ENCODE results near the gene KLF16. TPM values are rescaled to one million over a fixed set of nuclear protein-coding genes. Genes with fewer than 3 reads are reported as not detected.
A peak's percentile ranks its signal among the peaks of the same experiment; 100 is the strongest.

The KLF16 gene
- total and polyA plus RNA-seq, 9 of the 15 experiments (the other 6 are each of a cell fraction or from before 2014, with no cell fraction given), result 0.04 to 60.4 (median 6.8) TPM

GRCh38 chr19:1844513-1845124 is 18.8 kb downstream of the KLF16 start:
- no peak for FAIRE-seq
- H3K4me1 ChIP-seq (replicated peaks in 1 of 2; ENCODE audit: control insufficient read depth in 2 of 2, insufficient read depth in 2 of 2, low read length in 2 of 2), result peaks cover 36 to 85% of the 10 kb centered on the region in 2 experiments
- POLR2A ChIA-PET, result interaction anchor here (0.6 to 1.1 kb wide), 2 partner anchors 14 to 1151 kb away, joined by 3 read pairs; no protein-coding TSS in a partner anchor

DNA sequence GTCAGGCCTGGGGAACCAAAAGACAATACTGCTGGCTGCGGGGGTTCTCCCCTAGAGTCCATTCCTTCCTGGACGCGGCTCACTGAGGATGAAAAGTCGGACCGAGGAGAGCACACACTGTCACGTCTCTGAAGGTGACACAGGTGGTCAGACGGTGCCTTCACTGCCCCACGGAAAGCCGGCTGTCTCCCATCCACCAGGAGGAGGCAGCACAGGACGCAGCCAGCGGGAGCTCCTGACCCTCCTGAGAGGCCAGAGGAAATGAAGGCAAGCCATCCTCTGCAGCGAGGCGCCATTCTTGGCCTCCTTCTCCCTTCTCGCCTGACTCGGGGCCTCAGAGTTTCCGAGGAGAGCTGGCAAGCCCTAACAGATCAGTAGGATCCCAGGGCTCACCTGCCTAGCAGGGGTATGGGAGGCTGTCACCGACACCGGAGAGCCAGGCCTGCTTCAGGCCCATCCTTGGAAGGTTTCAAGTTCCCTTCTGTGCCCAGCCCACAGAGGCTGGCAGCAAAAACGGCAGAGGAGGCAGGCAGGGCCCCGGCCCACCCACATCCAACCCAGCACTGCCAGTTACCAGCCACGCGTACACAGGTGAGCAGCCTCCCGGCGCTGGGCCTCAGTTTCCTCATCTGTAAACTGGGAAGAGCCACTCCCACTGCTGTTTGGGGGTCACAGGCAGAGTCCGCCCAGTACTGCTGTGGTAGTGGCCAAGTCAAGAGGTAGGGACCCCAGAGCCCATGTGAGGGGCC is 19.6 kb downstream of the KLF16 start:
- H3K9ac ChIP-seq (ENCODE audit: insufficient read depth in 1 of 2, low read depth in 2 of 2, low read length in 2 of 2), result peak overlapping the region in 1 of 2 experiments; percentile 82; a peak in 2 of 4 replicates
- peaks cover 98% of the 10 kb centered on the region for H3K79me2 ChIP-seq (ENCODE audit: control insufficient read depth, insufficient read depth, low read length)
- DNase-seq (ENCODE audit: extremely low read depth in 1 of 4, low spot score in 3 of 4), result no peak
- ATAC-seq, result no peak
- no peak overlapping the region for H2AFZ ChIP-seq (ENCODE audit: low read depth, low read length)
- peaks cover 63% of the 10 kb centered on the region for H3K36me3 ChIP-seq (ENCODE audit: control insufficient read depth, insufficient read depth, low read length)
- no peak for FAIRE-seq
- H3K4me3 ChIP-seq, result no peak overlapping the region
- H3K27ac ChIP-seq (ENCODE audit: extremely low read depth, low read depth, low read length), result no peak overlapping the region
- 87% methylated on average over 21 of the region's 25 CpGs for WGBS (ENCODE audit: insufficient coverage, low coverage, missing lambda C conversion rate)
- ChIA-PET POLR2A (interaction anchor here (0.6 to 1.6 kb wide), 9 partner anchors 8 to 632 kb away, joined by 3 to 6 read pairs (median 3); partner anchors contain the start of gene GADD45B), CTCF (ENCODE audit: low intra/inter-chr PET ratio) (no interaction called here)
- no peaks in the 10 kb centered on the region for H3K27me3 ChIP-seq (ENCODE audit: control insufficient read depth in 2 of 2, insufficient read depth in 2 of 2, low read length in 2 of 2)
- H4K20me1 ChIP-seq (replicated peaks; ENCODE audit: control insufficient read depth, insufficient read depth, low read length), result peaks cover 69% of the 10 kb centered on the region
- H3K4me2 ChIP-seq (ENCODE audit: insufficient read depth, low read length), result no peak overlapping the region
- H3K9me3 ChIP-seq (replicated peaks; ENCODE audit: control insufficient read depth, insufficient read depth, low read depth, low read length), result no peaks in the 10 kb centered on the region
- BruUV-seq (replicated peaks), result no TSS peak
- in situ Hi-C loops (cut with MboI), result no loop called here
- H3K9me1 ChIP-seq (ENCODE audit: control insufficient read depth, insufficient read depth, low read length), result peaks cover 3% of the 10 kb centered on the region
- H3K4me1 ChIP-seq (replicated peaks in 1 of 2; ENCODE audit: control insufficient read depth in 2 of 2, insufficient read depth in 2 of 2, low read length in 2 of 2), result peaks cover 38 to 91% of the 10 kb centered on the region in 2 experiments
- intact Hi-C loops (cut with micrococcal nuclease), result no loop called here
- peak; percentile 95 for TF ChIP-seq ZBTB33 (CRISPR knock-in tag; IDR thresholded peaks at IDR 0.05)
- 0 out of 2 replicates have a peak, but pooled peaks have one; percentile 33 for TF ChIP-seq POLR2AphosphoS5 (IDR thresholded peaks at IDR 0.05; ENCODE audit: control insufficient read depth, insufficient read depth, low read depth, low read length)
- no peak for TF ChIP-seq MTA1 (IDR thresholded peaks at IDR 0.05; ENCODE audit: borderline replicate concordance)
- no peak for TF ChIP-seq MCM2 (IDR thresholded peaks at IDR 0.05; ENCODE audit: low read depth)
- no peak for TF ChIP-seq NR2C1 (IDR thresholded peaks at IDR 0.05)
- no peak for TF ChIP-seq NR2C1 (tag; IDR thresholded peaks at IDR 0.05)
- peak; percentile 26 to 42 (median 33); a peak in 5 of 6 replicates for TF ChIP-seq CTCF (IDR thresholded peaks at IDR 0.05 in 2 of 3, conservative IDR thresholded peaks at IDR 0.05 in 1 of 3; ENCODE audit: insufficient read depth in 2 of 3, low read depth in 1 of 3, low read length in 3 of 3)

More at GRCh38 chr19:1844513-1845124, 18.8 kb downstream of the KLF16 start:
- CTCF ChIA-PET (ENCODE audit: low intra/inter-chr PET ratio), result no interaction called here
- DNase-seq (ENCODE audit: extremely low read depth in 1 of 4, low spot score in 3 of 4) (no peak), ATAC-seq (no peak)
- peaks cover 65% of the 10 kb centered on the region for H4K20me1 ChIP-seq (replicated peaks; ENCODE audit: control insufficient read depth, insufficient read depth, low read length)
- intact Hi-C loops (cut with micrococcal nuclease) (no loop called here), in situ Hi-C loops (cut with MboI) (no loop called here)
- H3K4me2 ChIP-seq (ENCODE audit: insufficient read depth, low read length), result no peak overlapping the region
- H3K9me3 ChIP-seq (replicated peaks; ENCODE audit: control insufficient read depth, insufficient read depth, low read depth, low read length), result no peaks in the 10 kb centered on the region
- TF ChIP-seq RBFOX2 (IDR thresholded peaks at IDR 0.05; ENCODE audit: low read depth, low read length), result peak; percentile 39
- peak; percentile 32; the same call in 1 of the 2 replicates for TF ChIP-seq POLR2G (IDR thresholded peaks at IDR 0.05; ENCODE audit: low read depth, low read length)
- 0 out of 2 replicates have a peak, but pooled peaks have one; percentile 8 for TF ChIP-seq ZBTB7A (IDR thresholded peaks at IDR 0.05; ENCODE audit: borderline replicate concordance, control insufficient read depth, low read depth, low read length)
- no peak for TF ChIP-seq PRMT5 (CRISPR knock-in tag; IDR thresholded peaks at IDR 0.05)
- no peak overlapping the region for H2AFZ ChIP-seq (ENCODE audit: low read depth, low read length)
- peak overlapping the region in 1 of 2 experiments; percentile 28; a peak in 2 of 4 replicates for H3K9ac ChIP-seq (ENCODE audit: insufficient read depth in 1 of 2, low read depth in 2 of 2, low read length in 2 of 2)
- H3K36me3 ChIP-seq (ENCODE audit: control insufficient read depth, insufficient read depth, low read length), result peaks cover 57% of the 10 kb centered on the region
- peaks cover 95% of the 10 kb centered on the region for H3K79me2 ChIP-seq (ENCODE audit: control insufficient read depth, insufficient read depth, low read length)
- no peak overlapping the region for H3K4me3 ChIP-seq
- H3K9me1 ChIP-seq (ENCODE audit: control insufficient read depth, insufficient read depth, low read length), result no peaks in the 10 kb centered on the region
- no TSS peak for BruUV-seq (replicated peaks)
- 91% methylated on average over 19 of the region's 19 CpGs for WGBS (ENCODE audit: insufficient coverage, low coverage, missing lambda C conversion rate)
- no peak overlapping the region; the same call in 2 of the 3 replicates for H3K27ac ChIP-seq (ENCODE audit: extremely low read depth, low read depth, low read length)
- no peaks in the 10 kb centered on the region for H3K27me3 ChIP-seq (ENCODE audit: control insufficient read depth in 2 of 2, insufficient read depth in 2 of 2, low read length in 2 of 2)
